ENCODE results near the gene SRR. TPM values are rescaled to one million over a fixed set of nuclear protein-coding genes. Genes with fewer than 3 reads are reported as not detected.

Gene SRR
- total RNA-seq, 1 experiment from 2014 or later = 5.6 TPM

DNA sequence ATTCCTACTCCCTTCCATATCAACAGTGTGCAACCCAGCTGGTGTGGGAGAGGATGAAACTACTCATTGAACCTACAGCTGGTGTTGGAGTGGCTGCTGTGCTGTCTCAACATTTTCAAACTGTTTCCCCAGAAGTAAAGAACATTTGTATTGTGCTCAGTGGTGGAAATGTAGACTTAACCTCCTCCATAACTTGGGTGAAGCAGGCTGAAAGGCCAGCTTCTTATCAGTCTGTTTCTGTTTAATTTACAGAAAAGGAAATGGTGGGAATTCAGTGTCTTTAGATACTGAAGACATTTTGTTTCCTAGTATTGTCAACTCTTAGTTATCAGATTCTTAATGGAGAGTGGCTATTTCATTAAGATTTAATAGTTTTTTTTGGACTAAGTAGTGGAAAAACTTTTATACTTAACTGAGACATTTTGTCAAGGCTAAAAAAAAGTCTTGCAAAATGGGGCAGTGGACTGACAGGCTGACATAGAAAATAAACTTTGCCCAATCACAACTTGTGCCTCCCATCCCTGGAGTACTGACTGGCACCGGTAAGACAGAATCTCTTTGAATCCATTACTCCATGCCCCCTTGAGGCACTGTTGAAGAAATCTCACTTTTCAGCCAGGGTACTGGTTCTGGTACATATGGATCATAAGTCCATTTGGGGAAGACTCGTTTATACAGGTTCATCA lies 20.0 kb downstream of the SRR start:
- Histone ChIP-seq H2BK12ac (ENCODE audit: insufficient read length, low read depth, low read length) (no peak overlapping the region), H3K4ac (ENCODE audit: low read depth, low read length) (no peak overlapping the region), H3K9ac (ENCODE audit: extremely low read depth, insufficient read length, low read length) (no peak overlapping the region), H3T11ph (ENCODE audit: low read length) (no peak overlapping the region), H3K18ac (ENCODE audit: insufficient read length, low read depth, low read length) (no peak overlapping the region), H2BK20ac (ENCODE audit: low read depth, low read length, poor library complexity, severe bottlenecking) (no peak overlapping the region), H3K27ac (ENCODE audit: insufficient read length, low read depth, low read length) (no peak overlapping the region), H3K9me3 (ENCODE audit: control insufficient read depth, low read depth, low read length) (no peaks in the 10 kb centered on the region), H3K79me1 (ENCODE audit: insufficient read depth, low read depth, low read length, poor library complexity, severe bottlenecking) (peaks cover 4% of the 10 kb centered on the region), H3K4me1 (ENCODE audit: insufficient read depth, low read length) (no peaks in the 10 kb centered on the region), H2BK120ac (ENCODE audit: low read depth, low read length, poor library complexity, severe bottlenecking) (no peak overlapping the region), H2BK5ac (ENCODE audit: insufficient read length, low read length) (no peak overlapping the region), H4K91ac (ENCODE audit: insufficient read length, low read depth, low read length) (no peak overlapping the region), H2AK5ac (ENCODE audit: insufficient read length, low read length) (no peak overlapping the region), H4K5ac (ENCODE audit: insufficient read length, low read depth, low read length) (no peak overlapping the region), H3K23ac (ENCODE audit: insufficient read length, low read depth, low read length) (no peak overlapping the region), H3K4me2 (ENCODE audit: insufficient read depth, insufficient read length, low read length) (no peak overlapping the region), H3K14ac (ENCODE audit: insufficient read depth, low read length) (no peak overlapping the region), H2AFZ (ENCODE audit: low read length) (no peak overlapping the region), H3K27me3 (ENCODE audit: insufficient read depth, low read length) (no peaks in the 10 kb centered on the region), H4K20me1 (ENCODE audit: control insufficient read depth, insufficient read depth, insufficient read length) (no peaks in the 10 kb centered on the region), H3K23me2 (ENCODE audit: insufficient read length, low read depth, low read length, poor library complexity, severe bottlenecking) (no peaks in the 10 kb centered on the region), H3K56ac (ENCODE audit: insufficient read length, low read depth, low read length) (no peak overlapping the region), H2BK15ac (ENCODE audit: low read depth, low read length) (no peak overlapping the region), H4K8ac (replicated peaks; ENCODE audit: insufficient read length, low read depth, low read length) (no peak overlapping the region), H3K79me2 (ENCODE audit: insufficient read depth, low read length) (no peaks in the 10 kb centered on the region)
- TF ChIP-seq, protein P1, sequence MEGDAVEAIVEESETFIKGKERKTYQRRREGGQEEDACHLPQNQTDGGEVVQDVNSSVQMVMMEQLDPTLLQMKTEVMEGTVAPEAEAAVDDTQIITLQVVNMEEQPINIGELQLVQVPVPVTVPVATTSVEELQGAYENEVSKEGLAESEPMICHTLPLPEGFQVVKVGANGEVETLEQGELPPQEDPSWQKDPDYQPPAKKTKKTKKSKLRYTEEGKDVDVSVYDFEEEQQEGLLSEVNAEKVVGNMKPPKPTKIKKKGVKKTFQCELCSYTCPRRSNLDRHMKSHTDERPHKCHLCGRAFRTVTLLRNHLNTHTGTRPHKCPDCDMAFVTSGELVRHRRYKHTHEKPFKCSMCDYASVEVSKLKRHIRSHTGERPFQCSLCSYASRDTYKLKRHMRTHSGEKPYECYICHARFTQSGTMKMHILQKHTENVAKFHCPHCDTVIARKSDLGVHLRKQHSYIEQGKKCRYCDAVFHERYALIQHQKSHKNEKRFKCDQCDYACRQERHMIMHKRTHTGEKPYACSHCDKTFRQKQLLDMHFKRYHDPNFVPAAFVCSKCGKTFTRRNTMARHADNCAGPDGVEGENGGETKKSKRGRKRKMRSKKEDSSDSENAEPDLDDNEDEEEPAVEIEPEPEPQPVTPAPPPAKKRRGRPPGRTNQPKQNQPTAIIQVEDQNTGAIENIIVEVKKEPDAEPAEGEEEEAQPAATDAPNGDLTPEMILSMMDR (conservative IDR thresholded peaks at IDR 0.05) = no peak
- H3K4me3 Mint-ChIP-seq = no peak overlapping the region
- H3K9me3 Mint-ChIP-seq = no peaks in the 10 kb centered on the region
- peaks cover 47 to 61% (median 60%) of the 10 kb centered on the region in 3 experiments for H3K36me3 Mint-ChIP-seq (ENCODE audit: insufficient read depth in 1 of 3, low read depth in 3 of 3)
- no peaks in the 10 kb centered on the region for H3K4me1 Mint-ChIP-seq
- no peak for DNase-seq
- no peak overlapping the region for H3K27ac Mint-ChIP-seq
- H3K27me3 Mint-ChIP-seq (ENCODE audit: low read depth) = no peaks in the 10 kb centered on the region
- no CpG with 5 or more reads among the region's 2 CpGs for WGBS (ENCODE audit: extremely low coverage, insufficient read length, low lambda C conversion rate)

All from H9 (cell line).